ENCODE data around the gene PRXL2B. TPM values are rescaled to one million over a fixed set of nuclear protein-coding genes. Genes with fewer than 3 reads are reported as not detected.

The PRXL2B gene
- total RNA-seq, 5 donors from 2014 or later (not counting 1 experiment from before 2014, with no cell fraction given) = 17.3 to 37.6 (median 35.3) TPM

- Histone ChIP-seq H3K27me3 (replicated peaks in 1 of 2; ENCODE audit: control insufficient read depth in 2 of 2, extremely low read depth in 1 of 2, insufficient read depth in 2 of 2, low read length in 1 of 2) (no peaks in the 10 kb centered on the region), H3K27ac (ENCODE audit: low read length) (peak overlapping the region; percentile 97), H3K36me3 (ENCODE audit: control insufficient read depth in 2 of 2, extremely low read depth in 1 of 2, insufficient read depth in 1 of 2, low read length in 1 of 2) (peaks cover 2 to 19% of the 10 kb centered on the region in 2 donors), H3K9me3 (no peaks in the 10 kb centered on the region), H3K4me3 (ENCODE audit: control insufficient read depth in 1 of 2, extremely low read depth in 1 of 2, low read length in 1 of 2) (peak overlapping the region; percentile 51 to 99), H3K4me1 (ENCODE audit: control insufficient read depth in 1 of 2, extremely low read depth in 1 of 2, insufficient read depth in 2 of 2, low read length in 2 of 2) (peaks cover 17 to 63% of the 10 kb centered on the region in 2 experiments)
- DNase-seq = peak in 33 of 35 experiments; percentile 28 to 78 (median 55)
- Mint-ChIP-seq H3K4me3 (peak overlapping the region; percentile 47 to 98 (median 60)), H3K36me3 (peaks cover 3% of the 10 kb centered on the region), H3K27ac (peak overlapping the region; percentile 95 to 98), H3K27me3 (no peaks in the 10 kb centered on the region), H3K9me3 (no peaks in the 10 kb centered on the region), H3K4me1 (peaks cover 39 to 55% (median 40%) of the 10 kb centered on the region in 3 donors)
- WGBS (ENCODE audit: insufficient coverage) = 54% methylated on average over 14 of the region's 19 CpGs
- POLR2A ChIA-PET = no interaction called here
- ATAC-seq (replicated peaks in 1 of 4) = peak; percentile 30 to 51 (median 44)
- CTCF ChIA-PET = interaction anchor here in 1 of 2 donors (0.8 kb wide), 1 partner anchor 30 kb away, joined by 3 read pairs; no protein-coding TSS in a partner anchor
Measured at GRCh38 chr1:2554621-2555387, 31.8 kb upstream of the PRXL2B start.

GRCh38 chr1:2555634-2556276 is 30.8 kb upstream of the PRXL2B start:
- POLR2A ChIA-PET = interaction anchor here (0.6 to 0.9 kb wide), 2 partner anchors 8 to 646 kb away, joined by 4 read pairs; no protein-coding TSS in a partner anchor
- Mint-ChIP-seq H3K4me1 (peaks cover 37 to 55% (median 38%) of the 10 kb centered on the region in 3 donors), H3K36me3 (peaks cover 3% of the 10 kb centered on the region), H3K27ac (peak overlapping the region; percentile 95 to 98), H3K27me3 (no peaks in the 10 kb centered on the region), H3K4me3 (peak overlapping the region; percentile 93 to 99 (median 98)), H3K9me3 (no peaks in the 10 kb centered on the region)
- Histone ChIP-seq H3K27ac (ENCODE audit: low read length) (peak overlapping the region; percentile 97), H3K36me3 (ENCODE audit: control insufficient read depth in 2 of 2, extremely low read depth in 1 of 2, insufficient read depth in 1 of 2, low read length in 1 of 2) (peaks cover 6 to 29% of the 10 kb centered on the region in 2 donors), H3K4me1 (ENCODE audit: control insufficient read depth in 1 of 2, extremely low read depth in 1 of 2, insufficient read depth in 2 of 2, low read length in 2 of 2) (peaks cover 17 to 66% of the 10 kb centered on the region in 2 experiments), H3K4me3 (ENCODE audit: control insufficient read depth in 1 of 2, extremely low read depth in 1 of 2, low read length in 1 of 2) (peak overlapping the region; percentile 64 to 99), H3K27me3 (replicated peaks in 1 of 2; ENCODE audit: control insufficient read depth in 2 of 2, extremely low read depth in 1 of 2, insufficient read depth in 2 of 2, low read length in 1 of 2) (no peaks in the 10 kb centered on the region), H3K9me3 (no peaks in the 10 kb centered on the region)
- ATAC-seq (replicated peaks in 1 of 4) = peak; percentile 47 to 55 (median 52)
- CTCF ChIA-PET = interaction anchor here (0.8 to 1.7 kb wide), 4 partner anchors 29 to 140 kb away, joined by 3 to 9 read pairs (median 4); no protein-coding TSS in a partner anchor
- WGBS (ENCODE audit: insufficient coverage) = 0% methylated on average over 15 of the region's 26 CpGs
- DNase-seq = peak in 34 of 35 experiments; percentile 46 to 85 (median 58)

DNA sequence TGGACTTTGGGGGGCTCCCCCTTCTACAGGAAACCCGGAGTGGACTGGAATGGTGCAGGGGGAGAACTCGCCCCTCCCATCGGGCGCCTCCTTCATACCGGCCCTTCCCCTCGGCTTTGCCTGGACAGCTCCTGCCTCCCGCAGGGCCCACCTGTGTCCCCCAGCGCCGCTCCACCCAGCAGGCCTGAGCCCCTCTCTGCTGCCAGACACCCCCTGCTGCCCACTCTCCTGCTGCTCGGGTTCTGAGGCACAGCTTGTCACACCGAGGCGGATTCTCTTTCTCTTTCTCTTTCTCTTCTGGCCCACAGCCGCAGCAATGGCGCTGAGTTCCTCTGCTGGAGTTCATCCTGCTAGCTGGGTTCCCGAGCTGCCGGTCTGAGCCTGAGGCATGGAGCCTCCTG is 30.3 kb upstream of the PRXL2B start, which contains the start of gene TNFRSF14:
TSS of gene TNFRSF14 (plus strand) at position 95 of the 401 bp plus-strand sequence. CDS start at position 389, 294 bp downstream.
- ATAC-seq (replicated peaks in 1 of 4) (peak; percentile 77 to 79 (median 78)), DNase-seq (peak; percentile 51 to 88 (median 68))
- Histone ChIP-seq H3K4me1 (ENCODE audit: control insufficient read depth in 1 of 2, extremely low read depth in 1 of 2, insufficient read depth in 2 of 2, low read length in 2 of 2) (peaks cover 17 to 68% of the 10 kb centered on the region in 2 experiments), H3K9me3 (no peaks in the 10 kb centered on the region), H3K4me3 (ENCODE audit: control insufficient read depth in 1 of 2, extremely low read depth in 1 of 2, low read length in 1 of 2) (peak within 1 kb of the TSS; percentile 64 to 99), H3K36me3 (ENCODE audit: control insufficient read depth in 2 of 2, extremely low read depth in 1 of 2, insufficient read depth in 1 of 2, low read length in 1 of 2) (peaks cover 8 to 34% of the 10 kb centered on the region in 2 donors), H3K27me3 (replicated peaks in 1 of 2; ENCODE audit: control insufficient read depth in 2 of 2, extremely low read depth in 1 of 2, insufficient read depth in 2 of 2, low read length in 1 of 2) (no peaks in the 10 kb centered on the region), H3K27ac (ENCODE audit: low read length) (peak within 1 kb of the TSS; percentile 97)
- 0% methylated on average over 14 of the region's 16 CpGs for WGBS (ENCODE audit: insufficient coverage)
- ChIA-PET POLR2A (interaction anchor here (0.6 to 0.9 kb wide), 2 partner anchors 9 to 647 kb away, joined by 4 read pairs; no protein-coding TSS in a partner anchor), CTCF (interaction anchor here in 1 of 2 donors (1.1 to 1.7 kb wide), 3 partner anchors 29 to 140 kb away, joined by 4 to 9 read pairs (median 4); no protein-coding TSS in a partner anchor)
- Mint-ChIP-seq H3K4me3 (peak within 1 kb of the TSS; percentile 93 to 99 (median 98)), H3K27ac (peak within 1 kb of the TSS; percentile 95 to 98), H3K36me3 (peaks cover 5% of the 10 kb centered on the region), H3K27me3 (no peaks in the 10 kb centered on the region), H3K9me3 (no peaks in the 10 kb centered on the region), H3K4me1 (peaks cover 40 to 52% (median 40%) of the 10 kb centered on the region in 3 donors)

- peaks cover 7% of the 10 kb centered on the region for H3K36me3 Mint-ChIP-seq
- H3K36me3 ChIP-seq (ENCODE audit: control insufficient read depth in 2 of 2, extremely low read depth in 1 of 2, insufficient read depth in 1 of 2, low read length in 1 of 2) = peaks cover 11 to 40% of the 10 kb centered on the region in 2 donors
- ChIA-PET CTCF (interaction anchor here in 1 of 2 donors (1.1 to 1.7 kb wide), 3 partner anchors 28 to 141 kb away, joined by 4 to 9 read pairs (median 4); no protein-coding TSS in a partner anchor), POLR2A (interaction anchor here in 1 of 2 donors (0.9 kb wide), 1 partner anchor 10 kb away, joined by 4 read pairs; no protein-coding TSS in a partner anchor)
- H3K27ac ChIP-seq (ENCODE audit: low read length) = peak overlapping the region; percentile 97
- peaks cover 43 to 54% (median 43%) of the 10 kb centered on the region in 3 donors for H3K4me1 Mint-ChIP-seq
- WGBS (ENCODE audit: insufficient coverage) = 0% methylated on average over 14 of the region's 24 CpGs
- no peaks in the 10 kb centered on the region for H3K9me3 ChIP-seq
- H3K27me3 Mint-ChIP-seq = no peaks in the 10 kb centered on the region
- peaks cover 17 to 71% of the 10 kb centered on the region in 2 experiments for H3K4me1 ChIP-seq (ENCODE audit: control insufficient read depth in 1 of 2, extremely low read depth in 1 of 2, insufficient read depth in 2 of 2, low read length in 2 of 2)
- peak overlapping the region; percentile 95 to 98 for H3K27ac Mint-ChIP-seq
- H3K9me3 Mint-ChIP-seq = no peaks in the 10 kb centered on the region
- peak; percentile 2 to 8 (median 5) for ATAC-seq (replicated peaks in 1 of 4)
- H3K27me3 ChIP-seq (replicated peaks in 1 of 2; ENCODE audit: control insufficient read depth in 2 of 2, extremely low read depth in 1 of 2, insufficient read depth in 2 of 2, low read length in 1 of 2) = no peaks in the 10 kb centered on the region
- peak overlapping the region; percentile 64 to 99 for H3K4me3 ChIP-seq (ENCODE audit: control insufficient read depth in 1 of 2, extremely low read depth in 1 of 2, low read length in 1 of 2)
- H3K4me3 Mint-ChIP-seq = peak overlapping the region; percentile 93 to 99 (median 98)
- DNase-seq = peak in 6 of 35 experiments; percentile 17 to 45 (median 28)
Measured at GRCh38 chr1:2556678-2557481, 29.7 kb upstream of the PRXL2B start.

- Mint-ChIP-seq H3K4me1 (peaks cover 43 to 54% (median 43%) of the 10 kb centered on the region in 3 donors), H3K27me3 (no peaks in the 10 kb centered on the region), H3K36me3 (peaks cover 7% of the 10 kb centered on the region), H3K4me3 (peak overlapping the region; percentile 93 to 99 (median 98)), H3K27ac (peak overlapping the region; percentile 95 to 98), H3K9me3 (no peaks in the 10 kb centered on the region)
- Histone ChIP-seq H3K4me3 (ENCODE audit: control insufficient read depth in 1 of 2, extremely low read depth in 1 of 2, low read length in 1 of 2) (peak overlapping the region; percentile 64 to 99), H3K27ac (ENCODE audit: low read length) (peak overlapping the region; percentile 97), H3K9me3 (no peaks in the 10 kb centered on the region), H3K36me3 (ENCODE audit: control insufficient read depth in 2 of 2, extremely low read depth in 1 of 2, insufficient read depth in 1 of 2, low read length in 1 of 2) (peaks cover 11 to 48% of the 10 kb centered on the region in 2 donors), H3K27me3 (replicated peaks in 1 of 2; ENCODE audit: control insufficient read depth in 2 of 2, extremely low read depth in 1 of 2, insufficient read depth in 2 of 2, low read length in 1 of 2) (no peaks in the 10 kb centered on the region), H3K4me1 (ENCODE audit: control insufficient read depth in 1 of 2, extremely low read depth in 1 of 2, insufficient read depth in 2 of 2, low read length in 2 of 2) (peaks cover 17 to 75% of the 10 kb centered on the region in 2 experiments)
- WGBS (ENCODE audit: insufficient coverage) = 87% methylated on average over 18 of the region's 30 CpGs
- ChIA-PET CTCF (no interaction called here), POLR2A (no interaction called here)
- ATAC-seq (replicated peaks in 1 of 4) = no peak
- no peak for DNase-seq
Measured at GRCh38 chr1:2557482-2558400, 28.8 kb upstream of the PRXL2B start.

All from T-cell (primary cell).